ENCODE data around the gene INPP4B.

The INPP4B gene

GRCh38 chr4:142846108-142846728 lies at the start of gene INPP4B:
Gene INPP4B, minus strand, starts transcription at chr4:142846301.
- DNase-seq (ENCODE audit: low spot score), result peak; percentile 42

- no peak for DNase-seq (ENCODE audit: low spot score)
Observed at GRCh38 chr4:142893012-142893411, 46.9 kb upstream of the INPP4B start.

- DNase-seq (ENCODE audit: low spot score), result no peak
Observed at GRCh38 chr4:142886566-142886965, 40.5 kb upstream of the INPP4B start.

GRCh38 chr4:142883040-142883832 lies 37.1 kb upstream of the INPP4B start:
- peak; percentile 3 for DNase-seq (ENCODE audit: low spot score)

- DNase-seq (ENCODE audit: low spot score), result no peak
Observed at GRCh38 chr4:142882159-142882558, 36.1 kb upstream of the INPP4B start.

- DNase-seq (ENCODE audit: low spot score), result no peak
Observed at GRCh38 chr4:142881331-142881730, 35.2 kb upstream of the INPP4B start.

- no peak for DNase-seq (ENCODE audit: low spot score)
Observed at GRCh38 chr4:142875117-142875516, 29.0 kb upstream of the INPP4B start.

GRCh38 chr4:142874684-142875083 lies 28.6 kb upstream of the INPP4B start:
- no peak for DNase-seq (ENCODE audit: low spot score)

- DNase-seq (ENCODE audit: low spot score), result no peak
Observed at GRCh38 chr4:142866685-142867084, 20.6 kb upstream of the INPP4B start.

- no peak for DNase-seq (ENCODE audit: low spot score)
Observed at GRCh38 chr4:142861351-142861750, 15.2 kb upstream of the INPP4B start.

GRCh38 chr4:142858965-142859364 lies 12.9 kb upstream of the INPP4B start:
- no peak for DNase-seq (ENCODE audit: low spot score)

- no peak for DNase-seq (ENCODE audit: low spot score)
Observed at GRCh38 chr4:142858446-142858845, 12.3 kb upstream of the INPP4B start.

GRCh38 chr4:142856576-142856975 lies 10.5 kb upstream of the INPP4B start:
- no peak for DNase-seq (ENCODE audit: low spot score)

- no peak for DNase-seq (ENCODE audit: low spot score)
Observed at GRCh38 chr4:142850478-142850877, 4.4 kb upstream of the INPP4B start.

GRCh38 chr4:142846729-142847596 lies 862 bp upstream of the INPP4B start:
- DNase-seq (ENCODE audit: low spot score), result no peak

- DNase-seq (ENCODE audit: low spot score), result no peak
Observed at GRCh38 chr4:142845293-142846107, 601 bp downstream of the INPP4B start.

GRCh38 chr4:142844782-142845181 lies 1.3 kb downstream of the INPP4B start:
- no peak for DNase-seq (ENCODE audit: low spot score)

- DNase-seq (ENCODE audit: low spot score), result peak; percentile 40
Observed at GRCh38 chr4:142840516-142841123, 5.5 kb downstream of the INPP4B start.

- no peak for DNase-seq (ENCODE audit: low spot score)
Observed at GRCh38 chr4:142838778-142839177, 7.3 kb downstream of the INPP4B start.

GRCh38 chr4:142832022-142832421 lies 14.1 kb downstream of the INPP4B start:
- no peak for DNase-seq (ENCODE audit: low spot score)

- DNase-seq (ENCODE audit: low spot score), result no peak
Observed at GRCh38 chr4:142826503-142827241, 19.4 kb downstream of the INPP4B start.

Measured in kidney capillary endothelial cell (primary cell).